H1 (cell line): Measurements from ENCODE around the gene LSM4. TPM values are rescaled to one million over a fixed set of nuclear protein-coding genes. Genes with fewer than 3 reads are reported as not detected.

Experiments
- CTCF ChIA-PET: fragments of 300-600 bp; sonication (Branson Sonifier 250); formaldehyde crosslinking; loops from one replicate; lab custom pipeline; 2021; ENCODE audit not compliant: partially characterized antibody; lab: Charles Lee
- POLR2A ChIA-PET: fragments of 300-600 bp; sonication (Branson Sonifier 250); formaldehyde crosslinking; loops from one replicate; lab custom pipeline; 2021; ENCODE audit warnings: inconsistent platforms; ENCODE audit not compliant: partially characterized antibody; lab: Charles Lee
- DNase-seq, 2 experiments: peaks; one replicate each; pipeline versions ENCODE4 v3.0.0 to v3.0.0-alpha.2; 2010 to 2022; ENCODE audit warnings: low spot score in 2 of 2, low read depth in 1 of 2, mixed read lengths in 1 of 2
- FAIRE-seq: peaks from 2 replicates; lab custom pipeline; 2011; peaks lifted over from hg19 to GRCh38; lab: Jason Lieb, UNC
- H2AFZ ChIP-seq: 2 replicates; pipeline ENCODE4 v1.8.1; 2012; ENCODE audit warnings: low read length, inconsistent platforms
- H2AK5ac ChIP-seq: 2 replicates; pipeline ENCODE4 v1.6.1; 2013; ENCODE audit warnings: low read depth, low read length
- H2BK120ac ChIP-seq: replicated peaks from 2 replicates; pipeline ENCODE3; 2013; ENCODE audit warnings: low read depth, low read length, inconsistent platforms
- H2BK12ac ChIP-seq: 2 replicates; pipeline ENCODE4 v1.6.1; 2013; ENCODE audit warnings: low read depth, low read length
- H2BK15ac ChIP-seq: 2 replicates; pipeline ENCODE4 v1.6.1; 2013; ENCODE audit warnings: low read length
- H2BK20ac ChIP-seq: 2 replicates; pipeline ENCODE4 v1.6.1; 2013; ENCODE audit warnings: low read length
- H2BK5ac ChIP-seq: 2 replicates; pipeline ENCODE4 v1.6.1; 2013; ENCODE audit warnings: low read depth, low read length
- H3K14ac ChIP-seq: 2 replicates; pipeline ENCODE4 v1.6.1; 2013; ENCODE audit warnings: inconsistent platforms; ENCODE audit not compliant: insufficient read length
- H3K18ac ChIP-seq: 2 replicates; pipeline ENCODE4 v1.6.1; 2013; ENCODE audit warnings: low read length; ENCODE audit errors: extremely low read depth
- H3K23ac ChIP-seq: 2 replicates; pipeline ENCODE4 v1.6.1; 2013; ENCODE audit warnings: inconsistent platforms; ENCODE audit not compliant: insufficient read length
- H3K23me2 ChIP-seq: 2 replicates; pipeline ENCODE4 v1.6.1; 2013; ENCODE audit warnings: low read depth, low read length
- H3K27ac ChIP-seq: 2 replicates; pipeline ENCODE4 v1.6.1; 2011; ENCODE audit warnings: low read depth, low read length, inconsistent platforms
- H3K27me3 ChIP-seq, 4 experiments: replicated peaks in 1 of 4; 1 replicate in 1 of 4; 2 replicates in 3 of 4; pipeline versions ENCODE4 v1.6.1 to v1.8.1; 2011 to 2013; ENCODE audit warnings: low read length in 3 of 4, mild to moderate bottlenecking in 3 of 4, inconsistent platforms in 2 of 4, mixed read lengths in 2 of 4, moderate library complexity in 1 of 4; ENCODE audit not compliant: control insufficient read depth in 3 of 4, insufficient read depth in 3 of 4; ENCODE audit errors: extremely low read depth in 1 of 4
- H3K36me3 ChIP-seq, 4 experiments: 2 replicates each; pipeline versions ENCODE4 v1.6.1 to v1.8.1; 2011 to 2013; ENCODE audit warnings: mild to moderate bottlenecking in 4 of 4, low read length in 3 of 4, moderate library complexity in 2 of 4, control low read depth in 1 of 4, inconsistent platforms in 1 of 4; ENCODE audit not compliant: insufficient read depth in 4 of 4, control insufficient read depth in 2 of 4
- H3K4ac ChIP-seq: replicated peaks from 2 replicates; pipeline ENCODE3; 2013; ENCODE audit warnings: low read length, low read depth, mixed read lengths, inconsistent platforms; ENCODE audit not compliant: insufficient read length
- H3K4me1 ChIP-seq, 4 experiments: replicated peaks in 1 of 4; 1 replicate in 1 of 4; 2 replicates in 3 of 4; pipeline versions ENCODE4 v1.6.1 to v1.8.1; 2011 to 2013; ENCODE audit warnings: low read length in 3 of 4, inconsistent platforms in 2 of 4, mixed read lengths in 1 of 4; ENCODE audit not compliant: insufficient read depth in 4 of 4, control insufficient read depth in 3 of 4
- H3K4me2 ChIP-seq, 2 experiments: 2 replicates each; pipeline versions ENCODE4 v1.6.1 to v1.8.1; 2011 to 2013; ENCODE audit warnings: low read depth in 2 of 2, low read length in 2 of 2, control low read depth in 1 of 2, inconsistent platforms in 1 of 2, mild to moderate bottlenecking in 1 of 2; ENCODE audit not compliant: insufficient read depth in 1 of 2
- H3K4me3 ChIP-seq, 4 experiments: fragments of 200-600, 300-600 bp in 1 of 4; sonication (generic), shearing (Covaris generic), sonication (Bioruptor Twin) in 1 of 4; 2 replicates each; pipeline versions ENCODE4 v1.5.1 to v1.8.1; 2011 to 2016; ENCODE audit warnings: low read length in 4 of 4, low read depth in 3 of 4, control low read depth in 2 of 4, inconsistent platforms in 2 of 4, mild to moderate bottlenecking in 2 of 4, mixed read lengths in 1 of 4, moderate library complexity in 1 of 4; ENCODE audit not compliant: insufficient read depth in 2 of 4; ENCODE audit errors: extremely low read depth in 1 of 4
- H3K56ac ChIP-seq: replicated peaks from 2 replicates; pipeline ENCODE3; 2013; ENCODE audit warnings: low read depth, mild to moderate bottlenecking, mixed read lengths, low read length, inconsistent platforms; ENCODE audit not compliant: insufficient read length
- H3K79me1 ChIP-seq: 2 replicates; pipeline ENCODE4 v1.6.1; 2013; ENCODE audit warnings: low read depth, low read length, control low read depth
- H3K79me2 ChIP-seq, 2 experiments: 2 replicates each; pipeline versions ENCODE4 v1.6.1 to v1.8.1; 2012 to 2013; ENCODE audit warnings: low read length in 2 of 2, mild to moderate bottlenecking in 2 of 2, inconsistent platforms in 1 of 2; ENCODE audit not compliant: insufficient read depth in 2 of 2, control insufficient read depth in 1 of 2
- H3K9ac ChIP-seq, 4 experiments: replicated peaks in 1 of 4; 1 replicate in 1 of 4; 2 replicates in 3 of 4; pipeline versions ENCODE4 v1.6.1 to v1.8.1; 2011 to 2013; ENCODE audit warnings: low read depth in 3 of 4, low read length in 3 of 4, control low read depth in 2 of 4, mild to moderate bottlenecking in 2 of 4, moderate library complexity in 2 of 4, inconsistent platforms in 1 of 4; ENCODE audit errors: extremely low read depth in 1 of 4
- H3K9me3 ChIP-seq, 2 experiments: 2 replicates each; pipeline versions ENCODE4 v1.6.1 to v1.8.1; 2012 to 2013; ENCODE audit warnings: mild to moderate bottlenecking in 2 of 2, moderate library complexity in 2 of 2, control low read depth in 1 of 2, inconsistent platforms in 1 of 2, low read depth in 1 of 2, low read length in 1 of 2, mixed read lengths in 1 of 2; ENCODE audit not compliant: insufficient read depth in 2 of 2
- H4K20me1 ChIP-seq, 2 experiments: replicated peaks in 1 of 2; 2 replicates each; pipeline versions ENCODE3 to v1.8.1; 2011 to 2013; ENCODE audit warnings: inconsistent platforms in 2 of 2, low read length in 2 of 2, mild to moderate bottlenecking in 1 of 2; ENCODE audit not compliant: insufficient read depth in 2 of 2, control insufficient read depth in 1 of 2
- H4K5ac ChIP-seq: 2 replicates; pipeline ENCODE4 v1.6.1; 2013; ENCODE audit warnings: low read length, low read depth, mixed read lengths, inconsistent platforms; ENCODE audit not compliant: insufficient read length
- H4K8ac ChIP-seq: 2 replicates; pipeline ENCODE4 v1.8.0; 2013; ENCODE audit warnings: mild to moderate bottlenecking, moderate library complexity, low read length, inconsistent platforms; ENCODE audit not compliant: insufficient read depth; ENCODE audit errors: extremely low read depth
- H4K91ac ChIP-seq: replicated peaks from 2 replicates; pipeline ENCODE3; 2013; ENCODE audit warnings: low read length, mixed read lengths, inconsistent platforms; ENCODE audit not compliant: insufficient read length
- CHD2 ChIP-seq: IDR thresholded peaks from 2 replicates; pipeline ENCODE4 v1.6.1; 2012; ENCODE audit warnings: low read length, improper control_type of control experiment
- CTBP2 ChIP-seq: IDR thresholded peaks from 2 replicates; pipeline ENCODE4 v1.7.0; 2011; ENCODE audit warnings: borderline replicate concordance, mild to moderate bottlenecking, moderate library complexity, mixed read lengths, low read length; ENCODE audit not compliant: insufficient read depth, insufficient read length
- HDAC6 ChIP-seq: IDR thresholded peaks from one replicate; pipeline ENCODE4 v1.7.1; 2012; ENCODE audit warnings: low read depth, mild to moderate bottlenecking, inconsistent platforms, low read length, moderate library complexity
- KDM5A ChIP-seq: fragments of 200-600 bp; IDR thresholded peaks from 2 replicates; pipeline ENCODE4 v1.7.1; 2012; ENCODE audit warnings: mild to moderate bottlenecking, low read length, inconsistent platforms, mixed read lengths
- NANOG ChIP-seq: IDR thresholded peaks from 2 replicates; pipeline ENCODE4 v1.6.1; 2011; ENCODE audit warnings: low read length, low read depth, mild to moderate bottlenecking, inconsistent platforms; ENCODE audit not compliant: insufficient read depth, poor library complexity, severe bottlenecking
- SUZ12 ChIP-seq: fragments of 200-600 bp; sonication (generic); IDR thresholded peaks from 2 replicates; pipeline ENCODE4 v1.6.1; 2012; ENCODE audit warnings: mild to moderate bottlenecking, inconsistent platforms, low read length, moderate library complexity, mixed read lengths
- TBP ChIP-seq: IDR thresholded peaks from 2 replicates; pipeline ENCODE4 v1.6.1; 2011; ENCODE audit warnings: low read depth, low read length, improper control_type of control experiment
- WGBS, 2 experiments: shearing (Covaris generic) in 1 of 2; methylation state at CpG; one replicate each; pipeline versions ENCODE4 v1.1.6 to v1.1.7; 2013 to 2015; ENCODE audit warnings: low lambda C conversion rate in 2 of 2, mixed read lengths in 2 of 2, inconsistent platforms in 1 of 2, low coverage in 1 of 2, missing lambda C conversion rate in 1 of 2; ENCODE audit not compliant: insufficient replicate concordance in 2 of 2, insufficient coverage in 1 of 2, insufficient read length in 1 of 2; ENCODE audit errors: extremely low coverage in 1 of 2, missing lambda C conversion rate in 1 of 2; 5-methylcytosine and 5-hydroxymethylcytosine counted together
- polyA plus RNA-seq, 7 experiments: library from polyadenylated mRNA; depleted of rRNA in 3 of 7; stranded (reverse) in 5 of 7; unstranded in 2 of 7; fragments of >200 nt in 5 of 7; fragments of 200-250 nt in 2 of 7; gene quantifications; 1 replicate in 5 of 7; 2 replicates in 1 of 7; 4 replicates in 1 of 7; pipeline versions ENCODE4 v1.2.1 to v1.2.3, GENCODE V29; 2011 to 2013; ENCODE audit warnings: missing spikeins in 2 of 7, mixed read lengths in 2 of 7
- total RNA-seq: library from RNA; stranded (reverse); fragmentation: NEBNext Ultra II Directional; extraction: Animal tissue kit (Norgen Biotek cat#: 25700); gene quantifications from 2 replicates; pipeline ENCODE4 v1.2.1, GENCODE V29; 2021

Gene LSM4
- total and polyA plus RNA-seq, 2 of the 8 experiments (the other 6 are each of a cell fraction or from before 2014, with no cell fraction given), result 302 to 319 TPM

- no peak overlapping the region for H2AFZ ChIP-seq
- H3K18ac ChIP-seq, result no peak overlapping the region
- no peak overlapping the region for H3K14ac ChIP-seq
- no peak overlapping the region for H3K23ac ChIP-seq
- no peak for FAIRE-seq
- no peak for DNase-seq
- H3K56ac ChIP-seq, result no peak overlapping the region
- H4K5ac ChIP-seq, result no peak overlapping the region
- peaks cover 0 to 6% (median 0%) of the 10 kb centered on the region in 4 experiments; a peak in 3 of 7 replicates for H3K27me3 ChIP-seq
- no peak overlapping the region for H2BK15ac ChIP-seq
- H2BK5ac ChIP-seq, result no peak overlapping the region
- CTCF ChIA-PET, result interaction anchor here (1.0 to 3.9 kb wide), 5 partner anchors 8 to 66 kb away, joined by 3 to 21 read pairs (median 4); a partner anchor contains a TSS
- H3K4me1 ChIP-seq, result no peaks in the 10 kb centered on the region
- no peak overlapping the region for H3K9ac ChIP-seq
- POLR2A ChIA-PET, result interaction anchor here (0.6 to 1.7 kb wide), 6 partner anchors 8 to 620 kb away, joined by 3 to 5 read pairs (median 4); partner anchors contain the start of gene JUND
- H4K8ac ChIP-seq, result no peak overlapping the region
- no peaks in the 10 kb centered on the region for H3K79me2 ChIP-seq
- H3K23me2 ChIP-seq, result no peaks in the 10 kb centered on the region; the same call in 1 of the 2 replicates
- H3K27ac ChIP-seq, result no peak overlapping the region
- TF ChIP-seq HDAC6, result no peak
- no peak for TF ChIP-seq SUZ12
- no peak for TF ChIP-seq TBP
- no peak for TF ChIP-seq NANOG
- TF ChIP-seq KDM5A, result no peak
- TF ChIP-seq CHD2, result no peak
- no peak for TF ChIP-seq CTBP2
- WGBS, 2 experiments, result 95% methylated on average over 23 of the region's 23 CpGs; no CpG with 5 or more reads in 1 of the 2 experiments
- no peak overlapping the region for H2BK12ac ChIP-seq
- no peaks in the 10 kb centered on the region; the same call in 1 of the 2 replicates for H3K79me1 ChIP-seq
- no peak overlapping the region for H4K91ac ChIP-seq
- no peak overlapping the region for H2BK20ac ChIP-seq
- H3K4me3 ChIP-seq, result no peak overlapping the region
- no peaks in the 10 kb centered on the region; a peak in 1 of 8 replicates for H3K36me3 ChIP-seq
- H3K4me2 ChIP-seq, result no peak overlapping the region
- H3K9me3 ChIP-seq, result no peaks in the 10 kb centered on the region
- H2BK120ac ChIP-seq, result no peak overlapping the region
- no peak overlapping the region for H3K4ac ChIP-seq
- peaks cover 0 to 1% of the 10 kb centered on the region in 2 experiments for H4K20me1 ChIP-seq
- H2AK5ac ChIP-seq, result no peak overlapping the region; the same call in 1 of the 2 replicates
Measured at GRCh38 chr19:18264971-18265540, 57.8 kb downstream of the LSM4 start.
